NCI-H774 (cell line): ENCODE data around the gene GLIS1.
A peak's percentile ranks its signal among the peaks of the same experiment; 100 is the strongest.
"Not testable (repeated sequence)": the region's sequence is repeated elsewhere in the genome, so short reads cannot be mapped to it uniquely, and the experiment has no call there.

ENCODE experiments used
- DNase-seq: peaks from one replicate; lab custom pipeline; 2025; lab: John Stamatoyannopoulos, UW

Gene GLIS1

GRCh38 chr1:53739109-53739681 is at the start of gene GLIS1:
GLIS1 (minus strand) TSS chr1:53739164; CDS start chr1:53738064, 1,100 bp downstream.
- peak; percentile 87 for DNase-seq

GRCh38 chr1:53787655-53788054 is 48.7 kb upstream of the GLIS1 start:
- no peak for DNase-seq

- DNase-seq, result no peak
These were observed 44.1 kb upstream of the GLIS1 start for GRCh38 chr1:53783056-53783455.

- DNase-seq, result no peak
These were observed 42.7 kb upstream of the GLIS1 start for GRCh38 chr1:53781654-53782053.

- DNase-seq, result no peak
These were observed 38.3 kb upstream of the GLIS1 start for GRCh38 chr1:53777272-53777671.

- DNase-seq, result no peak
These were observed 32.7 kb upstream of the GLIS1 start for GRCh38 chr1:53771648-53772047.

- no peak for DNase-seq
These were observed 30.8 kb upstream of the GLIS1 start for GRCh38 chr1:53769780-53770179.

- DNase-seq, result no peak
These were observed 30.2 kb upstream of the GLIS1 start for GRCh38 chr1:53769184-53769583.

- no peak for DNase-seq
These were observed 28.0 kb upstream of the GLIS1 start for GRCh38 chr1:53766831-53767405.

- DNase-seq, result no peak
These were observed 27.3 kb upstream of the GLIS1 start for GRCh38 chr1:53766194-53766742.

- no peak for DNase-seq
These were observed 26.7 kb upstream of the GLIS1 start for GRCh38 chr1:53765657-53766056.

GRCh38 chr1:53763911-53764310 is 24.9 kb upstream of the GLIS1 start:
- DNase-seq, result no peak

GRCh38 chr1:53763461-53763860 is 24.5 kb upstream of the GLIS1 start:
- no peak for DNase-seq

GRCh38 chr1:53760497-53760896 is 21.5 kb upstream of the GLIS1 start:
- not testable (repeated sequence) for DNase-seq

- no peak for DNase-seq
These were observed 16.9 kb upstream of the GLIS1 start for GRCh38 chr1:53755874-53756273.

GRCh38 chr1:53754484-53755312 is 15.7 kb upstream of the GLIS1 start:
- peak; percentile 21 for DNase-seq

- DNase-seq, result no peak
These were observed 13.3 kb upstream of the GLIS1 start for GRCh38 chr1:53752281-53752680.

- DNase-seq, result no peak
These were observed 8.9 kb upstream of the GLIS1 start for GRCh38 chr1:53747841-53748240.

- DNase-seq, result no peak
These were observed 1.7 kb upstream of the GLIS1 start for GRCh38 chr1:53740621-53741105.

- DNase-seq, result no peak
These were observed 507 bp downstream of the GLIS1 start for GRCh38 chr1:53738205-53739108.

- no peak for DNase-seq
These were observed 1.2 kb downstream of the GLIS1 start for GRCh38 chr1:53737648-53738204.
